ELF-1 (cell line): Measurements from ENCODE around the gene TBX2.

ENCODE experiments used
- DNase-seq: peaks from one replicate; pipeline ENCODE4 v3.0.0-alpha.2; 2016; ENCODE audit warnings: low read depth, low spot score

Gene TBX2

GRCh38 chr17:61402073-61402541, 2.5 kb downstream of the TBX2 start:
- no peak for DNase-seq

DNA sequence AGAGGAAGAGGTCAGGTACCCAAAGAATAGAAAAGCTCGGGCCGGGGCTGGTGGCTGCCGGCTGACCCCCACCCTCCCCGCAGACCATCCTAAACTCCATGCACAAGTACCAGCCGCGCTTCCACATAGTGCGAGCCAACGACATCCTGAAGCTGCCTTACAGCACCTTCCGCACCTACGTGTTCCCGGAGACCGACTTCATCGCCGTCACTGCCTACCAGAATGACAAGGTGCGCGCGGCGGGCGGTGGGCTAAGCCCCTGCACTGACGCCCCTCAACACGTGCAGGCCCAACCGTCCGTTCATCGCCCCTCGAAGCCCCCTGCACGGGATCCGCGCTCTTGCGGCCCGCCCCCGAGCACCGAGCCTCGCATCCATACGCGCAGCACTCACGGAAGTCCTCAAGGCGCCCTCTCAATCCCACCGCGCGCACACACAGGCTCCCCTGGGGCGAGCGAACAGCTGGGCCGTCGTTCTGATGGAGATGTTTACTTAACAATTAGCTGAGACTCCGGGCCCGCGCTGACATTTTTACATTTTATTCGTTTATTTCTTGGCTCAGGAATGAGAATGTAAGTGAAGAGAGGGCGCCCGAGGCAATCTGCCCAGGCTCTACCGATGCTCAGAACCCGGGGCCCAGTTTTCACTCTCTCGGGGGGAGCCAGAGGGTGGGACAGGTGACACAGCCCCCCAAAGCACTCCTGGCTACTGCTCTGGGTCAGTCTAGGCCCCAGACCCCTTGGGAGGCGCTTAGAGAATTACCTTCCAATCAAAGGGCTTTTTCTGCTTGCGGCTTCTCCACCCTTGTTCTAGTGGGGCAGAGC, 3.5 kb downstream of the TBX2 start:
- peak; percentile 72 for DNase-seq

DNA sequence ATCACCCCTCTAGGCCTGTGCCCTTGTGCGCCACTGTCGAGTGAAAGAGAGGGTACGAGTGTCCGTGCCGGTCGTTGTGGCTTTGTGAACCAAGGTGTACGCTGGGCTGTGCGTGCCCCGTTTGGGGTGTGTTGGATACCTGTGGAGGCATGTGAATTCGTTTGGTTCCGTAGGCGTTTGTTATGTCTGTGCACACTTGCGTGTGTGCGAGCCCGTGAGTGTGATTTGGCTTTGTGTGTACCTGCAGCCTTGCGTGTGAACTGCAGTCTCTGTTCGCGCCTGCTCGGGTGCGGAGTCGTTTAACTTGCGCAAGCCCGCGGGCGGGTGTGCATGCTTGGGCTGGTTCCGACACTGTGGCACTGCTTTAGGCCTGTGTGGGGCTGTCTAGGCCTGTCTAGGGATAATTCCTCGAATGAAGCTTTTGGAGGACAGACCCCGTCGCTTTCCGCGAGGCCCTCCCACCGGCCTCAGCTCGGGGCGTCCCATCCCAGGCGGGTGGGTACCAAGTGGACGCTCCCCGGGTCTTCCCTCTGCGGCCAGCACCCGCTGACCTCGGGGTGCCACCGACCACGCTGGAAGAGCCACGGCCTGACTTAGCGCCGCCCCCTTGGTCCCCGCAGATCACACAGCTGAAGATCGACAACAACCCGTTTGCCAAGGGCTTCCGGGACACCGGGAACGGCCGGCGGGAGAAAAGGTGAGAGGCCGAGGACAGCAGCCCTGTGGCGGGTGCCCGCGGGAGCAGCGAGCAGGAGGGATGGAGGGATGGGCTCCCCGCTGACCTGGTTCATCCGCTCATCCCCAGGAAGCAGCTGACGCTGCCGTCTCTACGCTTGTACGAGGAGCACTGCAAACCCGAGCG, 4.4 kb downstream of the TBX2 start:
- peak; percentile 47 for DNase-seq

GRCh38 chr17:61404663-61404912, 4.9 kb downstream of the TBX2 start:
- DNase-seq: peak; percentile 34

GRCh38 chr17:61404913-61405685, 5.5 kb downstream of the TBX2 start:
- peak; percentile 65 for DNase-seq

DNA sequence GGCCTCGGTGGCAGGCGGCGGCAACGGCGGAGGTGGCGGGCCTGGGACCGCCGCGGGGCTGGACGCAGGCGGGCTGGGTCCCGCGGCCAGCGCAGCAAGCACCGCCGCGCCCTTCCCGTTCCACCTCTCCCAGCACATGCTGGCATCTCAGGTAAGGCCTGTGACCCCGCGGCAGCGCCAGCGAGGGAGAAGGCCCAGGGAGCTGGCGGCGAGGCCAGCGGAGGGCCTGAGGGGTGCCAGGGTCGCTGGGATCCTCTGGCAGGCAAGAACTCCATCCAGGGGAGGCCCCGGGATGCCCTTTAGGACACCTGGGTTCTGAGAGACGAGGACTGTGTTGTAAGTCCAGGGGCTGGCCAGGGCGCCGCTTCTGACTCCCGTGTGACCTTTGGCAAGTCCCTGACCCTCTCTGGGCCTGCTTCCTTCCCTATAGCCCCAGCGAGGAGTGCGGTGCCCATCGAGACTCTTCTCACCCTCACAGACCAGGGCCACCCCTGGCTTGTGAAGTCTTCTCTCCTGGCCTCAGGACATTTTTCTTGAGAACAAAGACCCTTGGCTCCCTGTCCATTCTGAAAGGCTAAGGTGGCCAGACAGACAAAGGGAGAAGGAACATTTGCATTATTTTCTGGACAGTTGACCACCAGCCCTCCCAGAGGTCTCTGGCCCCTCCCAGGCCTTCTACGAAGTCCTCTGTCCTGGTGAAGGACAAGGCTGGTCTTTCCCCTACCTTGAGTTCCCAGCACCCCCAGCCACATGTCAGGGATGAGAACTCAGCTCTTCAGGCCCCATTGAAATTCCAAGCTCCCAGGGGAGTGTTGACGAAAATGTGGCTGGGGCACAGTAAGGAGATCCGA, 6.3 kb downstream of the TBX2 start:
- no peak for DNase-seq

- no peak for DNase-seq
Measured at GRCh38 chr17:61406537-61406845, 6.8 kb downstream of the TBX2 start.

- DNase-seq: no peak
Measured at GRCh38 chr17:61406971-61407911, 7.6 kb downstream of the TBX2 start.

- peak; percentile 21 for DNase-seq
Measured at GRCh38 chr17:61408151-61409041, 8.8 kb downstream of the TBX2 start.

- peak; percentile 26 for DNase-seq
Measured at GRCh38 chr17:61409301-61410112, 9.9 kb downstream of the TBX2 start.

GRCh38 chr17:61410141-61411010, 10.7 kb downstream of the TBX2 start:
- peak; percentile 90 for DNase-seq

DNA sequence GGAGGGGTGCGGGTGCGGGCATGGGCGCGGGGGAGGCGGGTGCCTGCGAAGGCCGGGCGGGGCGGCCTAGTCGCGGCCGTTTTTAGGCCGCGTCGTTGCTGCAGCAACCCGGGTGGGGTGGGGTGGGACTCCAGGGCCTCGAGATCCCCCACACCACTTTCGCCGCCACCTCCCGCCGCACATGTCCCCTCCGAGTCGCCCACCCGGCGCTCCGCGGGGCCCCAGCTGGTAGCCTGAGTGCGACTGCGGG, 11.3 kb downstream of the TBX2 start:
- no peak for DNase-seq

DNA sequence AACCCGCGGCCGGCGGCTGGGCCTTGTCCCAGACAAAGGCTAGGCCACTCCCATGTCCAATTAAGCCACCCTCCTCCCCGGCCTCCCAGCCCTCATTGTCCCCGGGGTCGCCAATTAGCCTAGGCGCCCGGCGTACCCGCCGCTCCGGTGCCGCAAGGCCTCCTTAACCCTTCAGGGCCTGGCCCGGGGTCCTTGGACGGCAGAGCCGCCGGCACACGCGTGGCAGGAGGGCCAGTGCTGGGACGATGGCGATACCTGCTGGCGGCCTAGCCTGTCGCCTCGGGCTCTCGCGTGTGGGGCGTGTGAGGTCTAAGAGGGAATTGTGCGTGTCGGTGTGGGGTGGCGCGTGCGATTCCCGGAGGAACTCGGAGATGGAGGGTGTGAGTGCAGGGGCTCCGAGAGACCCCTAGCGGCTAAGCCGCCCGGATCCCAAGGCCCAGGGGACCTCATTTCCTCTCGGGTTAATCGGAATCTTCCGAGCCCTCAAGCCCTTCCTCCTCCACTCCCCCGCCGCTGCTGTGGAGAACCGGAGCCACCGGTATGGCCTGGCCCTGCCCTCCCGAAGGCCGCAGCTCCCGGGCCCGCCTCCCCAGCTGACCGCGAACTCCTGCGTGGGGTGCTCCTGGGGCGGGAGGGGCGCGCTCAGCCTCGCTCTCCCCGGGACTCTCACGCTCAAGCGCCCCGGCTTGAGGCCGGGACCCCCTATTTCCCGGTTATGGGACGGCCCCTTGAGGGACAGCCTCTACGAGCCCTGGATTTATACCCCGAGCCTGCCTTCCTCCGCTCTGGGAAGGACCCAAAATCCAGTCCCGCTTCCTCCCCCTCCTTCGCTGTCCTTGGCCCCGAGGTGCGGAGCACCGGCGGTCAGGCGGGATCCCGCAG, 11.9 kb downstream of the TBX2 start:
- peak; percentile 81 for DNase-seq

DNA sequence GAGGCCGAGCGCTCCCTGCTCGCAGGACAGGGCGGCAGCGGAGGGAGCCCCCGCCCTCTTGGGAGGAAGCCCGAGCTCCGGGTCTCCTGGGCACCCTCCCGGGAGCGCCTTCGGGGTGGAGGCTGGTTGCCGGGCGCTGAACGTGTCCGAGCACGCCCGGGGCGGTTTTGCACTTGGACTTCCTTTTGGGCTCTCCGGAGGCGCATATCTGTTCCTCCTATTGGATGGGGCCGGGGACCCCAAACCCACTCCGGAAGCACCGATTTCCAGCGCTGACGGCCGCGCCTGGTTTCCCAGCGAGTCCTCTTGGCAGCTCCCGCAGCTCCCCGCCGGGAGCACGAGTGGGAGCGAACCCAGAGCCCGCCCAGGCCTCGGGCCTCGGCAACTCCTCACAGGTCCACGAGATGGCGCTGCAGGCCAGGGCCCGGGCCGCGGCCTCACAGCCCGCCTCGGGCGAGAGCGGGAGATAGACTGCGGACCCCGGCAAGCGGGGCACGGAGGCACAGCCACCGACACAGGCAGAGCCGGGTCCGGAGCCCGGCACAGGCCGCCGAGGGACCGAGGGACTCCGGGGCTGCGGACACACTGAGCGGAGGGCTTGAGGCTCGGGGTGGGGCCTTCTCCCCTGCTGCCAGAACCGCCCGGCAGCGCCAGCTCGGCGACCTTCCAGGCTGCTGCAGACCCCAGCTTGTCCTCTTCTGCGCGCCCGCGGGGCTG, 12.7 kb downstream of the TBX2 start:
- peak; percentile 88 for DNase-seq

GRCh38 chr17:61412860-61413660, 13.4 kb downstream of the TBX2 start:
- peak; percentile 54 for DNase-seq
